ENCODE results near the gene POGLUT3.

Gene POGLUT3

DNA sequence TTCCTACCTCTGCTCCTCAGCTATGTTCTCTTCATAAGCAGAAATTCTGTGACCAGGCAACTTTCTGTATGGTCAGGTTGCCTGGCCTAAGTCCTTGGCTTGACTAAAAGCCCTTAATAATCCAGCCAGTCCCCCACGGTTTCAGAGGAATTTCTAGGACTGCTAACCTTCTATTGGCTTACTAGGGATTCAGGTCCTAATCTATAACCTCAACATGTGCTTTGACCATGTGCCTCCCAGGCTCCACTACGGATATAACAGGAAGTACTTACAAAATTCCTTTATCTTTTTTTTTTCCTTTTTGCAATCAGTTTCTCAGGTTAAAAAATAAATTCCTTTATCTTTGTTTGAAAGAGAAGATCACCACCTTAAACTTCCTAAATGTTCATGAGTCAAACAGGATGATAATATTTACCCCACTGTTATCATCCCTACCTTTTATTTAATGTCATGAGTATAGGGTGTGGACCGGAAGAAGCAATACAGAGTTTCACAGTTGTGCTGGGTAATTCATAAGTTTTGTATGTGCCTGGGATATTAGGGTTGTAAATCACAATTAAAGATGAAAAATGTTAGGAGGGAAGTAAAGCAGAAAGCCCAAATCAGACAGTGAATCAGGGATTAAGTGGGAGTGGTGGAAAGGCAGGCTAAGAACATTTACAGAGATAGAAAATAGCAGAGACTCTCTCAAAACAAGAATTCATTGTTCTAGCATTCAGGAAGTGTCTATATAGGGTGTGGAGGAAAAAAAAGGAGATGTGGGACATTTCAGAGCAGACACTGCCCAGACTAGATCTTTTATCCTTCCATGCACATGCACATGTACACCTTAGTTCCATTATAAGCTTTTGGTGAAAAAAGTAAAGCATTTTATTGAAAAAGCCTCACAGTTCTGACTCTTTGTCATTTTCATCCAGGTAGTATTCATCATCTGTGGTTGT lies 10.7 kb upstream of the POGLUT3 start:
- no peaks in the 10 kb centered on the region for H3F3A ChIP-seq (ENCODE audit: low read depth)
- no peaks in the 10 kb centered on the region for H4K20me1 ChIP-seq (ENCODE audit: insufficient read depth, low read length, poor library complexity, severe bottlenecking)
- no peak overlapping the region for H3K9ac ChIP-seq (ENCODE audit: low read depth, low read length, poor library complexity, severe bottlenecking)
- H3K4me1 ChIP-seq (ENCODE audit: insufficient read depth, low read length, poor library complexity, severe bottlenecking) = peaks cover 5% of the 10 kb centered on the region
- no peak overlapping the region for H2AFZ ChIP-seq (ENCODE audit: low read length)
- no peak overlapping the region for H3K4me3 ChIP-seq (ENCODE audit: low read length, poor library complexity, severe bottlenecking)
- no peaks in the 10 kb centered on the region for H3K9me3 ChIP-seq (ENCODE audit: insufficient read depth, low read depth, low read length)
- H3K27me3 ChIP-seq (ENCODE audit: insufficient read depth, low read length, poor library complexity, severe bottlenecking) = no peaks in the 10 kb centered on the region
- H3K79me2 ChIP-seq (ENCODE audit: insufficient read depth, low read length) = no peaks in the 10 kb centered on the region
- no peak overlapping the region for H3K4me2 ChIP-seq (ENCODE audit: low read depth, low read length, poor library complexity, severe bottlenecking)
- TF ChIP-seq, protein P1, sequence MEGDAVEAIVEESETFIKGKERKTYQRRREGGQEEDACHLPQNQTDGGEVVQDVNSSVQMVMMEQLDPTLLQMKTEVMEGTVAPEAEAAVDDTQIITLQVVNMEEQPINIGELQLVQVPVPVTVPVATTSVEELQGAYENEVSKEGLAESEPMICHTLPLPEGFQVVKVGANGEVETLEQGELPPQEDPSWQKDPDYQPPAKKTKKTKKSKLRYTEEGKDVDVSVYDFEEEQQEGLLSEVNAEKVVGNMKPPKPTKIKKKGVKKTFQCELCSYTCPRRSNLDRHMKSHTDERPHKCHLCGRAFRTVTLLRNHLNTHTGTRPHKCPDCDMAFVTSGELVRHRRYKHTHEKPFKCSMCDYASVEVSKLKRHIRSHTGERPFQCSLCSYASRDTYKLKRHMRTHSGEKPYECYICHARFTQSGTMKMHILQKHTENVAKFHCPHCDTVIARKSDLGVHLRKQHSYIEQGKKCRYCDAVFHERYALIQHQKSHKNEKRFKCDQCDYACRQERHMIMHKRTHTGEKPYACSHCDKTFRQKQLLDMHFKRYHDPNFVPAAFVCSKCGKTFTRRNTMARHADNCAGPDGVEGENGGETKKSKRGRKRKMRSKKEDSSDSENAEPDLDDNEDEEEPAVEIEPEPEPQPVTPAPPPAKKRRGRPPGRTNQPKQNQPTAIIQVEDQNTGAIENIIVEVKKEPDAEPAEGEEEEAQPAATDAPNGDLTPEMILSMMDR (conservative IDR thresholded peaks at IDR 0.05; ENCODE audit: low read length) = no peak
- no peak for TF ChIP-seq EZH2phosphoT487 (IDR thresholded peaks at IDR 0.05; ENCODE audit: borderline replicate concordance)
- no peaks in the 10 kb centered on the region for H3K9me2 ChIP-seq (replicated peaks; ENCODE audit: low read depth, low read length)
- H3K36me3 ChIP-seq (ENCODE audit: insufficient read depth, low read length) = 0 out of 2 replicates have a peak, but pooled peaks cover 3% of the 10 kb centered on the region

DNA sequence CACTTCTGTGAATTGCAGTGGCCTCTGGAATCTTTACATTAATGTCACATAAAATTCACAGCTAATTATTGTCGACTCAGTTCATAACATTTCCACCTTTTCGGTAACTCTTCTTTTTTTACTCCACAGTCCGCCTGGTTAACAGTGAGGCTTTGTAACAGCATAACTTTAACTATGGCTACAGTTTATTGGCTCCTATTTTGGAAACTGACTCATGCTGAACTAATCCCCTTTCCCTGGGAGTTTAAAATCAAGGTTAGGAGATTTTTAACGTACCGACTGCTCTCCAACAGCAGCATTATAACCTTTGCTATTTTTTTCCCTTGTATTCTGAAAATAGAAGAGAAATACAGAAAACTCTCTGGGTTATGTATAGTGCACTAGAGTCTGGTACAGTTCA lies 3.2 kb upstream of the POGLUT3 start:
- no peaks in the 10 kb centered on the region for H3K36me3 ChIP-seq (ENCODE audit: insufficient read depth, low read length)
- no peak overlapping the region for H3K4me2 ChIP-seq (ENCODE audit: low read depth, low read length, poor library complexity, severe bottlenecking)
- peaks cover 2% of the 10 kb centered on the region; the same call in 1 of the 2 replicates for H3K79me2 ChIP-seq (ENCODE audit: insufficient read depth, low read length)
- peaks cover 5% of the 10 kb centered on the region for H3K4me1 ChIP-seq (ENCODE audit: insufficient read depth, low read length, poor library complexity, severe bottlenecking)
- H4K20me1 ChIP-seq (ENCODE audit: insufficient read depth, low read length, poor library complexity, severe bottlenecking) = no peaks in the 10 kb centered on the region
- H3K9me2 ChIP-seq (replicated peaks; ENCODE audit: low read depth, low read length) = no peaks in the 10 kb centered on the region
- H3K4me3 ChIP-seq (ENCODE audit: low read length, poor library complexity, severe bottlenecking) = no peak overlapping the region
- no peak overlapping the region for H3K9ac ChIP-seq (ENCODE audit: low read depth, low read length, poor library complexity, severe bottlenecking)
- TF ChIP-seq EZH2phosphoT487 (IDR thresholded peaks at IDR 0.05; ENCODE audit: borderline replicate concordance) = no peak
- TF ChIP-seq, protein P1 (conservative IDR thresholded peaks at IDR 0.05; ENCODE audit: low read length) = no peak
- H3F3A ChIP-seq (ENCODE audit: low read depth) = peaks cover 7% of the 10 kb centered on the region; the same call in 1 of the 2 replicates
- H3K9me3 ChIP-seq (ENCODE audit: insufficient read depth, low read depth, low read length) = no peaks in the 10 kb centered on the region
- H2AFZ ChIP-seq (ENCODE audit: low read length) = no peak overlapping the region
- no peaks in the 10 kb centered on the region for H3K27me3 ChIP-seq (ENCODE audit: insufficient read depth, low read length, poor library complexity, severe bottlenecking)

DNA sequence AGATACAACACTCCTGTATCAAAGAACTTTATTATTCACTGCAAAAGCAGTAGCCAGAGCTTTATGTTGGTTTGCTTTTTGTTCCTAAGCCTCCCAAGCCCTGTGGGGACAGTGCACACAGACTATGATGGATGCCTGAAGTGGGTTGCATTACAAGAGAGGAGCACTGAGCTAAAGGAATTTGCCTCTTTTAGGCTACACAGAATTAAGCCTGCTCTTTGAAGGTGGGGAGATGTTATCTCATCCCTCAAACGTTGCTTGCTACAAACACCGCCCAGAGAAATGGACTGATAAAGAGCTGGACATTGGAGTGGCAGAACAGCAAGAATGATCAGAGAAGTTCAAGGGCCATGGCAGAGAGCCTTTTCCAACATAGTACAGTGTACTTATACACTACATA lies 2.5 kb upstream of the POGLUT3 start:
- no peak overlapping the region for H3K4me2 ChIP-seq (ENCODE audit: low read depth, low read length, poor library complexity, severe bottlenecking)
- no peaks in the 10 kb centered on the region for H3K36me3 ChIP-seq (ENCODE audit: insufficient read depth, low read length)
- no peak overlapping the region for H3K4me3 ChIP-seq (ENCODE audit: low read length, poor library complexity, severe bottlenecking)
- no peak overlapping the region for H3K9ac ChIP-seq (ENCODE audit: low read depth, low read length, poor library complexity, severe bottlenecking)
- no peaks in the 10 kb centered on the region for H3K9me2 ChIP-seq (replicated peaks; ENCODE audit: low read depth, low read length)
- H3K4me1 ChIP-seq (ENCODE audit: insufficient read depth, low read length, poor library complexity, severe bottlenecking) = peaks cover 5% of the 10 kb centered on the region
- no peak for TF ChIP-seq EZH2phosphoT487 (IDR thresholded peaks at IDR 0.05; ENCODE audit: borderline replicate concordance)
- TF ChIP-seq, protein P1 (conservative IDR thresholded peaks at IDR 0.05; ENCODE audit: low read length) = no peak
- no peak overlapping the region for H2AFZ ChIP-seq (ENCODE audit: low read length)
- peaks cover 8% of the 10 kb centered on the region; the same call in 1 of the 2 replicates for H3F3A ChIP-seq (ENCODE audit: low read depth)
- peaks cover 3% of the 10 kb centered on the region for H4K20me1 ChIP-seq (ENCODE audit: insufficient read depth, low read length, poor library complexity, severe bottlenecking)
- H3K79me2 ChIP-seq (ENCODE audit: insufficient read depth, low read length) = peaks cover 6% of the 10 kb centered on the region; the same call in 1 of the 2 replicates
- H3K9me3 ChIP-seq (ENCODE audit: insufficient read depth, low read depth, low read length) = no peaks in the 10 kb centered on the region
- no peaks in the 10 kb centered on the region for H3K27me3 ChIP-seq (ENCODE audit: insufficient read depth, low read length, poor library complexity, severe bottlenecking)
